ENCODE data around the gene MRGPRF.

MRGPRF gene

DNA sequence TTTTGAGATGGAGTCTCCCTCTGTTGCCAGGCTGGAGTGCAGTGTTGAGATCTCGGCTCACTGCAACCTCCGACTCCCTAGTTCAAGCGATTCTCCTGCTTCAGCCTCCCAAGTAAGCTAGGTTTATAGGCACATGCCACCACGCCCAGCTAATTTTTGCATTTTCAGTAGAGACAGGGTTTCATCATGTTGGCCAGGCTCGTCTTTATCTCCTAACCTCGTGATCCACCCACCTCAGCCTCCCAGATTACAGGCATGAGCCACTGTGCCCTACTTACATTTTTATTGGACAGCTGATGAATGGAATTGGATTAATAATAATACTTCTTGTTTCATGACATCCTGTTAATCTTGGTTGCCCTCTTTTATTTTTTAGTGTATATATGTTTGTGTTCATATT is 29.2 kb downstream of the MRGPRF start:
- ATAC-seq (ENCODE audit: insufficient read depth, low read depth) (no peak), DNase-seq (no peak)
- Histone ChIP-seq H3K36me3 (ENCODE audit: insufficient read depth, low read length) (no peaks in the 10 kb centered on the region), H3K27me3 (ENCODE audit: insufficient read depth, low read length, poor library complexity) (peaks cover 5% of the 10 kb centered on the region), H3K9ac (ENCODE audit: low read depth, low read length) (no peak overlapping the region), H3K9me3 (ENCODE audit: insufficient read depth, low read length, severe bottlenecking) (peaks cover 5% of the 10 kb centered on the region), H3K27ac (ENCODE audit: low read length) (no peak overlapping the region), H3K4me1 (ENCODE audit: insufficient read depth, low read length) (no peaks in the 10 kb centered on the region), H3K4me2 (ENCODE audit: insufficient read depth, low read length) (no peak overlapping the region), H4K20me1 (ENCODE audit: insufficient read depth, low read length) (no peaks in the 10 kb centered on the region), H2AFZ (ENCODE audit: low read depth, low read length) (no peak overlapping the region), H3K79me2 (ENCODE audit: insufficient read depth, low read length) (no peaks in the 10 kb centered on the region), H3K4me3 (ENCODE audit: low read depth in 1 of 2, low read length in 2 of 2) (no peak overlapping the region)
- TF ChIP-seq CTCF (IDR thresholded peaks at IDR 0.05; ENCODE audit: borderline replicate concordance, extremely low read depth, low read length, poor library complexity, severe bottlenecking), result no peak
- TF ChIP-seq EZH2 (IDR thresholded peaks at IDR 0.05; ENCODE audit: borderline replicate concordance, low read depth, low read length, severe bottlenecking), result no peak

DNA sequence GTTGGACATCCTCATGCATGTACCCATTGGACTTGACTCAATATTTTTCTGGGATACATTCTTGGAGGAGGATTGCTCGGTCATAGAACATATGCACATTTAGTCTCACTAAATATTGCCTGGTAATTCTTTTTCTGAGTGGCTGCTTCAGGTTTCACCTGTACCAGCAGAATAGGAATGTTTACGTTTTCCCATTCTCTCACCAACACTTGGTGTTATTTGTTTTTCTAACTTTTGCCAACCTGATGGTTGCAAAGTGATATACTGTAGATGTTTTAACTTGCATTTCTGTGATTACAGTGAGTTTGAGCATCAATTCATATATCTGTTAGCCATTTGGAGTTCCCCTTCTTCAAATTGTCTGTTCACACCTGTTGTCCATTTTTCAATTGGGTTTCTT is 30.9 kb downstream of the MRGPRF start:
- Histone ChIP-seq H3K9ac (ENCODE audit: low read depth, low read length) (no peak overlapping the region), H3K4me1 (ENCODE audit: insufficient read depth, low read length) (no peaks in the 10 kb centered on the region), H3K9me3 (ENCODE audit: insufficient read depth, low read length, severe bottlenecking) (peaks cover 5% of the 10 kb centered on the region), H3K27me3 (ENCODE audit: insufficient read depth, low read length, poor library complexity) (peaks cover 2% of the 10 kb centered on the region), H4K20me1 (ENCODE audit: insufficient read depth, low read length) (no peaks in the 10 kb centered on the region), H2AFZ (ENCODE audit: low read depth, low read length) (no peak overlapping the region), H3K4me2 (ENCODE audit: insufficient read depth, low read length) (no peak overlapping the region), H3K4me3 (ENCODE audit: low read depth in 1 of 2, low read length in 2 of 2) (no peak overlapping the region), H3K79me2 (ENCODE audit: insufficient read depth, low read length) (no peaks in the 10 kb centered on the region), H3K36me3 (ENCODE audit: insufficient read depth, low read length) (no peaks in the 10 kb centered on the region), H3K27ac (ENCODE audit: low read length) (no peak overlapping the region)
- TF ChIP-seq EZH2 (IDR thresholded peaks at IDR 0.05; ENCODE audit: borderline replicate concordance, low read depth, low read length, severe bottlenecking) (no peak), CTCF (IDR thresholded peaks at IDR 0.05; ENCODE audit: borderline replicate concordance, extremely low read depth, low read length, poor library complexity, severe bottlenecking) (no peak)
- DNase-seq (no peak), ATAC-seq (ENCODE audit: insufficient read depth, low read depth) (no peak)

- H3K4me1 ChIP-seq (ENCODE audit: insufficient read depth, low read length), result no peaks in the 10 kb centered on the region
- H3K4me2 ChIP-seq (ENCODE audit: insufficient read depth, low read length), result no peak within 1 kb of the TSS
- H3K9ac ChIP-seq (ENCODE audit: low read depth, low read length), result no peak within 1 kb of the TSS
- no peak for ATAC-seq (ENCODE audit: insufficient read depth, low read depth)
- H3K36me3 ChIP-seq (ENCODE audit: insufficient read depth, low read length), result no peaks in the 10 kb centered on the region
- H4K20me1 ChIP-seq (ENCODE audit: insufficient read depth, low read length), result no peaks in the 10 kb centered on the region
- H3K27me3 ChIP-seq (ENCODE audit: insufficient read depth, low read length, poor library complexity), result peaks cover 2% of the 10 kb centered on the region
- H3K4me3 ChIP-seq (ENCODE audit: low read depth in 1 of 2, low read length in 2 of 2), result no peak within 1 kb of the TSS
- no peaks in the 10 kb centered on the region for H3K9me3 ChIP-seq (ENCODE audit: insufficient read depth, low read length, severe bottlenecking)
- no peaks in the 10 kb centered on the region for H3K79me2 ChIP-seq (ENCODE audit: insufficient read depth, low read length)
- no peak within 1 kb of the TSS for H2AFZ ChIP-seq (ENCODE audit: low read depth, low read length)
- TF ChIP-seq EZH2 (IDR thresholded peaks at IDR 0.05; ENCODE audit: borderline replicate concordance, low read depth, low read length, severe bottlenecking) (no peak), CTCF (IDR thresholded peaks at IDR 0.05; ENCODE audit: borderline replicate concordance, extremely low read depth, low read length, poor library complexity, severe bottlenecking) (no peak)
- no peak for DNase-seq
- H3K27ac ChIP-seq (ENCODE audit: low read length), result no peak within 1 kb of the TSS
These were observed 32.3 kb downstream of the MRGPRF start, which contains the start of gene MRGPRD for GRCh38 chr11:68980776-68981065. MRGPRD (minus strand) TSS chr11:68980986; CDS start chr11:68980986, 0 bp downstream.
